Measurements from ENCODE around the gene RTN1. TPM values are rescaled to one million over a fixed set of nuclear protein-coding genes. Genes with fewer than 3 reads are reported as not detected.

Gene RTN1
- total RNA-seq, 4 donors from 2014 or later, result 2.9 to 13.6 (median 9.2) TPM

DNA sequence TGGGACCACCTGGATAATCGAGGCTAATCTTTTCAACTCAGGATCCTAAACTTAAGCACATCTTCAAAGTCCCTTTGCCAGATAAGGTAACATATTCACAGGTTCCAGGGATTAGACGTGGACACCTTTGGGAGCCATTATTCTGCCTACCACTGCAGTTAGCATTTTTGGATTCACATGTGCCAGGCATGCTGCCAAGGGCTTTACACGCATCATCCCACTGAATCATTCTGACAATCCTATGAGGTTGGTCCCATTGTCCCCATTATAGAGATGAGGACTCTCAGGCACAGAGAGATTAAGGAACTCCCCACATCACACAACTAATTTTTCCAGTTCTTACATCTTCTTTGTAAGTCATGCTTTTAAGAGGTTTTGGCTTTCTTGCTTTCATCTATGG lies 34.5 kb downstream of the RTN1 start:
- intact Hi-C loops (cut with DNase I), result no loop called here
- 75% methylated on average over 3 of the region's 3 CpGs for WGBS

DNA sequence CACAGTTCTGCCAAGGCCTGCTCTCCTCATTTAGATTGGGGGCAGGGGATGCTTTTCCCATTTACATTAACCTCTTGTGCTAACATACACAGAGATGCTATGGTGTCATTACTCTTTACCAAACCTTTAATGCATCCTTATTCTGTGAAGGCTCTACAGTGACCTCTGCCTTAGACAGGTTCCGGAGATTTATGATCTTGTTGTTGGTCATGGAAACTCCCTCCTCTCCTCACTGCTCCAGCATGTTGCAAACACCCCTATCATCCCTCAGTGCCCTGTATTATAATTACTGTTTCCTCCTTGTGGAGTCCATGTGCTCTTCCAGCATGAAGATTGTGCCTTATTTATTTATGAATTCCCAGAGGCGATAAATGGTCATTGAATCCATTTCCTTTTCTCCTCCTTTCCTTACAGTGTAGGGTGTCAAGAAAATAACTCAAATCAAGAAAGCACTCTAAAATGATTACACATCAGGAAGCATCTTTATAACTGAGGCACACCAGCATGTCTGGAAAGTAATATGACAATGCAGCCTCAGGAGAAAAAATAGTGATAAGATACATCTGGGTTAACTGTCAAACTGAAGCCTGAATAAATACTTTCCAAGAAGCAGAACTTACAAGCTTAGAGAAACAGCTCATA lies 37.8 kb downstream of the RTN1 start:
- Histone ChIP-seq H3K4me1 (no peaks in the 10 kb centered on the region), H3K27me3 (no peaks in the 10 kb centered on the region), H3K9me3 (no peaks in the 10 kb centered on the region), H3K4me3 (no peak overlapping the region), H3K27ac (replicated peaks in 1 of 4) (no peak overlapping the region), H3K36me3 (no peaks in the 10 kb centered on the region)
- intact Hi-C loops (cut with DNase I), result no loop called here
- TF ChIP-seq CTCF (IDR thresholded peaks at IDR 0.05) (no peak), EP300 (IDR thresholded peaks at IDR 0.05) (no peak), POLR2A (IDR thresholded peaks at IDR 0.05; ENCODE audit: low read depth) (no peak), POLR2AphosphoS5 (IDR thresholded peaks at IDR 0.05) (no peak)
- 84% methylated on average over 2 of the region's 2 CpGs for WGBS
- DNase-seq (ENCODE audit: extremely low spot score), result no peak

More for the DNA sequence above, 34.5 kb downstream of the RTN1 start:
- TF ChIP-seq POLR2A (IDR thresholded peaks at IDR 0.05; ENCODE audit: low read depth), result no peak
- no peak for TF ChIP-seq CTCF (IDR thresholded peaks at IDR 0.05)
- TF ChIP-seq EP300 (IDR thresholded peaks at IDR 0.05), result no peak
- TF ChIP-seq POLR2AphosphoS5 (IDR thresholded peaks at IDR 0.05), result no peak
- no peak for DNase-seq (ENCODE audit: extremely low spot score)
- Histone ChIP-seq H3K27me3 (no peaks in the 10 kb centered on the region), H3K4me1 (no peaks in the 10 kb centered on the region), H3K36me3 (no peaks in the 10 kb centered on the region), H3K4me3 (no peak overlapping the region), H3K27ac (replicated peaks in 1 of 4) (no peak overlapping the region), H3K9me3 (no peaks in the 10 kb centered on the region)

DNA sequence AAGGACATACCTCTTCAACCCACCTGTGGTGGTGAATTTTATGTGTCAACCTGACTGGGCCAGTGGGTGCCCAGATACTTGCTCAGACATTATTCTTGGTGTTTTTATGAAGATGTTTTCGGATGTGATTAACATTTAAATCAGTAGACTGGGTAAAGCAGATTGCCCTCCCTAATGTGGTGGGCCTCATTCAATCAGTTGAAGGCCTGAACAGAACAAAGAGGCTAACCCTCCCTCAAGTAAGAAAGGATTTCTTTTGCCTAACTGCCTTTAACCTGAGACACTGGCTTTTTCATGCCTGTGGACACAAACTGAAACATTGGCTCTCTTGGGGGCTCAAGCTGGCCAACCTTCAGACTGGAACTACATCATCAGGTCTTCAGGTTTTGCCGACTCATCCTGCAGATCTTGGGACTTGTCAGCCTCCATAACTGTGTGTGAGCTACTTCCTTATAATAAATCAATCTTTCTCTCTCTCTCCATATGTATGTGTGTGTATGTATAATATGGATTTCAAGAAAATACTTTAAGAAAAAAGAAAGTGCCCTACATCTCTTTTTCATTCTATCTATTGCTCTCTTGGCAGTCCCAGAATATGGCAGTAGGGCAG lies 39.4 kb downstream of the RTN1 start:
- H3K27me3 ChIP-seq, result no peaks in the 10 kb centered on the region
- intact Hi-C loops (cut with DNase I), result no loop called here
- no peaks in the 10 kb centered on the region for H3K4me1 ChIP-seq
- no peaks in the 10 kb centered on the region for H3K9me3 ChIP-seq
- 87% methylated on average over 2 of the region's 2 CpGs for WGBS
- no peak for DNase-seq (ENCODE audit: extremely low spot score)
- no peak for TF ChIP-seq POLR2AphosphoS5 (IDR thresholded peaks at IDR 0.05)
- TF ChIP-seq CTCF (IDR thresholded peaks at IDR 0.05), result no peak
- TF ChIP-seq EP300 (IDR thresholded peaks at IDR 0.05), result no peak
- no peak for TF ChIP-seq POLR2A (IDR thresholded peaks at IDR 0.05; ENCODE audit: low read depth)
- no peak overlapping the region for H3K27ac ChIP-seq (replicated peaks in 1 of 4)
- no peaks in the 10 kb centered on the region for H3K36me3 ChIP-seq
- no peak overlapping the region for H3K4me3 ChIP-seq

GRCh38 chr14:59830338-59830734 lies 40.2 kb downstream of the RTN1 start:
- intact Hi-C loops (cut with DNase I), result no loop called here

More at GRCh38 chr14:59830338-59830734, 40.2 kb downstream of the RTN1 start:
- H3K4me1 ChIP-seq, result no peaks in the 10 kb centered on the region
- 72% methylated on average over 3 of the region's 3 CpGs for WGBS
- no peak overlapping the region for H3K27ac ChIP-seq (replicated peaks in 1 of 4)
- DNase-seq (ENCODE audit: extremely low spot score), result no peak
- TF ChIP-seq EP300 (IDR thresholded peaks at IDR 0.05), result no peak
- no peak for TF ChIP-seq POLR2A (IDR thresholded peaks at IDR 0.05; ENCODE audit: low read depth)
- no peak for TF ChIP-seq POLR2AphosphoS5 (IDR thresholded peaks at IDR 0.05)
- TF ChIP-seq CTCF (IDR thresholded peaks at IDR 0.05), result no peak
- no peaks in the 10 kb centered on the region for H3K27me3 ChIP-seq
- no peaks in the 10 kb centered on the region for H3K9me3 ChIP-seq
- no peak overlapping the region for H3K4me3 ChIP-seq
- H3K36me3 ChIP-seq, result no peaks in the 10 kb centered on the region
